ENCODE data around the gene TMEM270. TPM values are rescaled to one million over a fixed set of nuclear protein-coding genes. Genes with fewer than 3 reads are reported as not detected.

Gene TMEM270
- total RNA-seq, 1 experiment from 2014 or later = not detected

DNA sequence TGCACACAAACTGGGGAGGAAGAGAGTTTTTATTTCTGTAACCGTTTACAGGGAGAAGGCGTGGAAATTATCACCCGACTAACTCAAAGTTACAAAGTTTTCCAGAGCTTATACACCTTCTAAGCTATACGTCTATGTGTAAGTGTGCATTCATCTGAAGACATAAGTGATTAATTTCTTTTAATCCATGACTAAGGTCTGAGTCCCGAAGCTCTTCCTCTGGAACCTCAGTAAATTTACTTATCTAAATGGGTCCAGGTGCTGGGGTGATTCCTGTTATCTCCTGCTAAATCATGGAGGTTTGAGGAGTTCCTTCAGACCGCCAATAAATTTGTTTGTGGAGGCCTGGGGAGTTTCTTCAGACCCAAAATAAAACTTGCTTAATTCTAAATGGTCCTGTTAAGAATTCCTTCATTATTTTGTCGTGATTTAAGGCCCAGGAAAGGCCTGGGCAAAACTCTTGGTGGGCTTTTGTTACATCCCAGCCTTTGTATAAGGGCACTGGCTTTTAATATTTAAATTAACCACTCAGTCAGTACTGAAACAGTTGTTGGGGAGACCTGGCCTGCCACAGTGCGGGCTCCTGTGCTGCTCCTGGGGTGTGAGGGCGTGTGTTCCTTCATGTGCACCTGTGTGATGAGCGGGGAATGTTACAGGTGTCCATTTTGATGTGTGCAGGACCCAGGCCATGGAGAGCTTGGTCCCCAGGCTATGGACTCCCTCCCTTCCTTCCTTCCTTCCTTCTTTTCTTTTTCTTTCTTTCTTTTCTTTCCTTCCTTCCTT, 12.8 kb upstream of the TMEM270 start:
- intact Hi-C loops (cut with micrococcal nuclease; ENCODE audit: unreplicated experiment) = no loop called here
- BruUV-seq (replicated peaks) = no TSS peak
- peaks cover 29% of the 10 kb centered on the region for H3K4me1 ChIP-seq
- DNase-seq = no peak
- POLR2A ChIA-PET = no interaction called here
- TF ChIP-seq, protein P1, sequence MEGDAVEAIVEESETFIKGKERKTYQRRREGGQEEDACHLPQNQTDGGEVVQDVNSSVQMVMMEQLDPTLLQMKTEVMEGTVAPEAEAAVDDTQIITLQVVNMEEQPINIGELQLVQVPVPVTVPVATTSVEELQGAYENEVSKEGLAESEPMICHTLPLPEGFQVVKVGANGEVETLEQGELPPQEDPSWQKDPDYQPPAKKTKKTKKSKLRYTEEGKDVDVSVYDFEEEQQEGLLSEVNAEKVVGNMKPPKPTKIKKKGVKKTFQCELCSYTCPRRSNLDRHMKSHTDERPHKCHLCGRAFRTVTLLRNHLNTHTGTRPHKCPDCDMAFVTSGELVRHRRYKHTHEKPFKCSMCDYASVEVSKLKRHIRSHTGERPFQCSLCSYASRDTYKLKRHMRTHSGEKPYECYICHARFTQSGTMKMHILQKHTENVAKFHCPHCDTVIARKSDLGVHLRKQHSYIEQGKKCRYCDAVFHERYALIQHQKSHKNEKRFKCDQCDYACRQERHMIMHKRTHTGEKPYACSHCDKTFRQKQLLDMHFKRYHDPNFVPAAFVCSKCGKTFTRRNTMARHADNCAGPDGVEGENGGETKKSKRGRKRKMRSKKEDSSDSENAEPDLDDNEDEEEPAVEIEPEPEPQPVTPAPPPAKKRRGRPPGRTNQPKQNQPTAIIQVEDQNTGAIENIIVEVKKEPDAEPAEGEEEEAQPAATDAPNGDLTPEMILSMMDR (IDR thresholded peaks at IDR 0.05; ENCODE audit: insufficient read depth in 1 of 2, low read depth in 1 of 2, low read length in 1 of 2, severe bottlenecking in 1 of 2, unreplicated experiment in 1 of 2) = no peak
- Mint-ChIP-seq H3K9me3 (ENCODE audit: unreplicated experiment) (no peaks in the 10 kb centered on the region), H3K4me3 (ENCODE audit: unreplicated experiment) (no peak overlapping the region), H3K27ac (ENCODE audit: unreplicated experiment) (peak overlapping the region; percentile 69), H3K27me3 (ENCODE audit: insufficient read depth, unreplicated experiment) (no peaks in the 10 kb centered on the region), H3K36me3 (ENCODE audit: insufficient read depth, unreplicated experiment) (no peaks in the 10 kb centered on the region), H3K4me1 (ENCODE audit: low read depth, unreplicated experiment) (peaks cover 56% of the 10 kb centered on the region)
- H3K36me3 ChIP-seq (ENCODE audit: control insufficient read depth, insufficient read depth, low read length) = no peaks in the 10 kb centered on the region
- no peaks in the 10 kb centered on the region for H3K9me3 ChIP-seq
- CTCF ChIA-PET = interaction anchor here (0.6 kb wide), 1 partner anchor 23 kb away, joined by 3 read pairs; no protein-coding TSS in a partner anchor
- H3K27me3 ChIP-seq (replicated peaks; ENCODE audit: control insufficient read depth, insufficient read depth, low read length) = no peaks in the 10 kb centered on the region
- H3K4me3 ChIP-seq (ENCODE audit: low read depth, low read length) = no peak overlapping the region

DNA sequence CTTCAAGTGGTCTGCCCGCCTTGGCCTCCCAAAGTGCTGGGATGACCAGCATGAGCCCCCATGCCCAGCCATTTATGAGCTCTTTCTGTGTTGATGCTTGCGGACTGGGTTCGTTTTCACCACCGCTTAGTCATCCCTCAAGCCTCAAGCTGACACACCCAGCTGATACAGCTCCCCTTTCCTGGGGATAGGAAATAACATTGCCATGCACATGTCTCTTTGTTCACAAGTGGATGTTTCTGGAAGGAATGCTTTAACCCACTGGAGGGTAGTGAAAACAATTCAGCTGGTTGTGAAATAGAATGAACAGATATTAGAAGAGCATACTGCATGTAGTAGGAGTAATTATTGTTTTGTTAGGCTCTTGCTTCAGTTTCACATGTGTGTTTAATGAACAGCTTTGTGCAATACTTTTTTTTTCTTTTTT, 10.2 kb upstream of the TMEM270 start:
- ChIA-PET POLR2A (interaction anchor here (0.7 to 1.6 kb wide), 5 partner anchors 8 to 135 kb away, joined by 3 to 12 read pairs (median 6); partner anchors contain the start of genes CLDN4 and METTL27), CTCF (interaction anchor here (0.6 to 0.7 kb wide), 2 partner anchors 23 to 111 kb away, joined by 4 to 5 read pairs; no protein-coding TSS in a partner anchor)
- peak in 1 of 2 experiments; percentile 67 for DNase-seq
- Histone ChIP-seq H3K4me1 (peaks cover 25% of the 10 kb centered on the region), H3K9me3 (no peaks in the 10 kb centered on the region), H3K36me3 (ENCODE audit: control insufficient read depth, insufficient read depth, low read length) (no peaks in the 10 kb centered on the region), H3K27me3 (replicated peaks; ENCODE audit: control insufficient read depth, insufficient read depth, low read length) (no peaks in the 10 kb centered on the region), H3K4me3 (ENCODE audit: low read depth, low read length) (no peak overlapping the region)
- TF ChIP-seq, protein P1 (IDR thresholded peaks at IDR 0.05; ENCODE audit: insufficient read depth in 1 of 2, low read depth in 1 of 2, low read length in 1 of 2, severe bottlenecking in 1 of 2, unreplicated experiment in 1 of 2) = no peak
- BruUV-seq (replicated peaks) = TSS peak; percentile 91
- H3K4me1 Mint-ChIP-seq (ENCODE audit: low read depth, unreplicated experiment) = peaks cover 44% of the 10 kb centered on the region
- intact Hi-C loops (cut with micrococcal nuclease; ENCODE audit: unreplicated experiment) = loop anchor here (10.0 kb wide), 1 partner anchor 56 kb away; no protein-coding TSS in a partner anchor
- peak overlapping the region; percentile 87 for H3K27ac Mint-ChIP-seq (ENCODE audit: unreplicated experiment)
- H3K9me3 Mint-ChIP-seq (ENCODE audit: unreplicated experiment) = no peaks in the 10 kb centered on the region
- no peak overlapping the region for H3K4me3 Mint-ChIP-seq (ENCODE audit: unreplicated experiment)
- no peaks in the 10 kb centered on the region for H3K27me3 Mint-ChIP-seq (ENCODE audit: insufficient read depth, unreplicated experiment)
- no peaks in the 10 kb centered on the region for H3K36me3 Mint-ChIP-seq (ENCODE audit: insufficient read depth, unreplicated experiment)

DNA sequence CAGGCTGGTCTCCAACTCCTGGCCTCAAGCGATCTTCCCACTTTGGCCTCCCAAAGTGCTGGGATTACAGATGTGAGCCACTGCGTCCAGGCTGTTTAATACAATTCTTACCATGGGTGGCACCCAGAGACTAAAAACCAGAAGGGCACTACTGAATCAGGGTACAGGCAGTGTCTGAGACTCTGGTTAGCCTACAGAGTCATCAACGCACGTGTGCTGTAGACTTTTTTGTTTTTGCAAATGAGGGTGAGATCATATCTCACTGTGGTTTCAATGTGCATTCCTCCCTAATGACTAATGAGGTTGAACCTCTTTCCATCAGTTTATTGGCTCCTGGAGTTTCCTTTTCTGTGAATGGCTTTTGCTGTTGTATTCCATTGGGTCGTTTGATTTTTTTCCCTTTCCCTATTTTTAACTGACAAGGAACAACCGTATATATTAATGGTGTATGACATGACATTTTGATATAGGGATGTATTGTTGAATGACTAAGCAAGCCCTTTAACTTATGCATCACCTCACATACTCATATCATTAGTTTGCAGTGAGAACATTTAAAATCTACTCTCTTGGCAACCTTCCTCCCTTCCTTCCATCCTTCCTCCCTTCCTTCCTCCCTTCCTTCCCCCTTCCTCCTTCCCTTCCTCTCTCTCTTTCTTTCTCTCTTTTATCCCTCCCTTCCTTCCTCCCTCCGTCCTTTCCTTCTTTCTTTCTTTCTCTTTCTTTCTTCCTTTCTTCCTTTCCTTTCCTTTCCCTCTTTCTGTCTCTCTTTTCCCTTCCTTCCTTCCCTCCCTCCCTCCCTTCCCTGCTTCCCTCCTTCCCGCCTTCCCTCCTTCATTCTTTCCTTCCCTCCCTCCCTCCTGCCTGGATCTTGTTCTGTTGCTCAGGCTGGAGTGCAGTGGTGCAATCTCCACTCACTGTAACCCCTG, 9.3 kb upstream of the TMEM270 start:
- Mint-ChIP-seq H3K4me1 (ENCODE audit: low read depth, unreplicated experiment) (peaks cover 38% of the 10 kb centered on the region), H3K4me3 (ENCODE audit: unreplicated experiment) (peak overlapping the region; percentile 8), H3K36me3 (ENCODE audit: insufficient read depth, unreplicated experiment) (no peaks in the 10 kb centered on the region), H3K27ac (ENCODE audit: unreplicated experiment) (peak overlapping the region; percentile 87), H3K27me3 (ENCODE audit: insufficient read depth, unreplicated experiment) (no peaks in the 10 kb centered on the region), H3K9me3 (ENCODE audit: unreplicated experiment) (no peaks in the 10 kb centered on the region)
- ChIA-PET CTCF (interaction anchor here (0.6 to 0.9 kb wide), 2 partner anchors 112 to 157 kb away, joined by 4 to 7 read pairs; no protein-coding TSS in a partner anchor), POLR2A (interaction anchor here (0.6 to 1.5 kb wide), 6 partner anchors 9 to 136 kb away, joined by 3 to 9 read pairs (median 4); partner anchors contain the start of gene METTL27)
- peaks cover 28% of the 10 kb centered on the region for H3K4me1 ChIP-seq
- H3K9me3 ChIP-seq = no peaks in the 10 kb centered on the region
- intact Hi-C loops (cut with micrococcal nuclease; ENCODE audit: unreplicated experiment) = loop anchor here (10.0 kb wide), 1 partner anchor 57 kb away; no protein-coding TSS in a partner anchor
- no peak overlapping the region for H3K4me3 ChIP-seq (ENCODE audit: low read depth, low read length)
- no peaks in the 10 kb centered on the region for H3K36me3 ChIP-seq (ENCODE audit: control insufficient read depth, insufficient read depth, low read length)
- H3K27me3 ChIP-seq (replicated peaks; ENCODE audit: control insufficient read depth, insufficient read depth, low read length) = no peaks in the 10 kb centered on the region
- BruUV-seq (replicated peaks) = no TSS peak
- TF ChIP-seq, protein P1 (IDR thresholded peaks at IDR 0.05; ENCODE audit: insufficient read depth in 1 of 2, low read depth in 1 of 2, low read length in 1 of 2, severe bottlenecking in 1 of 2, unreplicated experiment in 1 of 2) = no peak
- DNase-seq = no peak

All from Caco-2 (cell line).